ENCODE data around the gene IFNA5.

IFNA5 gene

GRCh38 chr9:21305213-21305612 lies at the start of gene IFNA5:
Gene IFNA5 (minus strand): TSS chr9:21305313. CDS start chr9:21305256, 57 bp downstream.
- H3K4me3 ChIP-seq (ENCODE audit: control insufficient read depth, low read depth, low read length), result no peak within 1 kb of the TSS
- TF ChIP-seq, protein P1, sequence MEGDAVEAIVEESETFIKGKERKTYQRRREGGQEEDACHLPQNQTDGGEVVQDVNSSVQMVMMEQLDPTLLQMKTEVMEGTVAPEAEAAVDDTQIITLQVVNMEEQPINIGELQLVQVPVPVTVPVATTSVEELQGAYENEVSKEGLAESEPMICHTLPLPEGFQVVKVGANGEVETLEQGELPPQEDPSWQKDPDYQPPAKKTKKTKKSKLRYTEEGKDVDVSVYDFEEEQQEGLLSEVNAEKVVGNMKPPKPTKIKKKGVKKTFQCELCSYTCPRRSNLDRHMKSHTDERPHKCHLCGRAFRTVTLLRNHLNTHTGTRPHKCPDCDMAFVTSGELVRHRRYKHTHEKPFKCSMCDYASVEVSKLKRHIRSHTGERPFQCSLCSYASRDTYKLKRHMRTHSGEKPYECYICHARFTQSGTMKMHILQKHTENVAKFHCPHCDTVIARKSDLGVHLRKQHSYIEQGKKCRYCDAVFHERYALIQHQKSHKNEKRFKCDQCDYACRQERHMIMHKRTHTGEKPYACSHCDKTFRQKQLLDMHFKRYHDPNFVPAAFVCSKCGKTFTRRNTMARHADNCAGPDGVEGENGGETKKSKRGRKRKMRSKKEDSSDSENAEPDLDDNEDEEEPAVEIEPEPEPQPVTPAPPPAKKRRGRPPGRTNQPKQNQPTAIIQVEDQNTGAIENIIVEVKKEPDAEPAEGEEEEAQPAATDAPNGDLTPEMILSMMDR (IDR thresholded peaks at IDR 0.05; ENCODE audit: control insufficient read depth, insufficient read depth, low read depth, low read length, missing control alignments), result no peak
- DNase-seq (ENCODE audit: low read depth), result no peak

GRCh38 chr9:21350787-21351186 lies 45.7 kb upstream of the IFNA5 start, which contains the start of gene IFNA6:
Gene IFNA6 (minus strand): TSS chr9:21350887. CDS start chr9:21350887, 0 bp downstream.
- no peak within 1 kb of the TSS for H3K4me3 ChIP-seq (ENCODE audit: control insufficient read depth, low read depth, low read length)
- TF ChIP-seq, protein P1 (IDR thresholded peaks at IDR 0.05; ENCODE audit: control insufficient read depth, insufficient read depth, low read depth, low read length, missing control alignments), result no peak
- DNase-seq (ENCODE audit: low read depth), result no peak

- no peak for DNase-seq (ENCODE audit: low read depth)
- no peak overlapping the region for H3K4me3 ChIP-seq (ENCODE audit: control insufficient read depth, low read depth, low read length)
- TF ChIP-seq, protein P1 (IDR thresholded peaks at IDR 0.05; ENCODE audit: control insufficient read depth, insufficient read depth, low read depth, low read length, missing control alignments), result no peak
Observed at GRCh38 chr9:21348430-21348970, 43.4 kb upstream of the IFNA5 start.

GRCh38 chr9:21340735-21341134 lies 35.6 kb upstream of the IFNA5 start:
- H3K4me3 ChIP-seq (ENCODE audit: control insufficient read depth, low read depth, low read length), result no peak overlapping the region
- TF ChIP-seq, protein P1 (IDR thresholded peaks at IDR 0.05; ENCODE audit: control insufficient read depth, insufficient read depth, low read depth, low read length, missing control alignments), result no peak
- DNase-seq (ENCODE audit: low read depth), result no peak

DNA sequence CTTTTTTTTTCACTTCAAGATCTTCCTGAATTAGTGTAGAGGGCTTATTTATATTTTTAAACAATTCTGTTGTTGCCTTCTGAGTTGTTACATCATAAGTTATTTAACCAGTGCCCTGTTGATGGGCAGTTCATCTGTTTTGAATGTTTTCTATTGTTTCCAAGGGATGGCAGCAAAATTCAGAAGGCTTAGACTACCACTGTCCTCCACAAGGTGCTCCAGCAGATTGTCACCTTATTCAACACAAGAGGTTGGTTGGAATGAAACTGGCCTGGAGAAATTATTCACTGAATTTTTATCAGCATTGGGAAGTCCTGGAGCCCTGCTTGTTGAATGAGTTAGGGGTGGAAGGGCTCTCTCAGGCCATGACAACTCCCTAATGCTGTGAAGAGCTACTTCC lies 31.3 kb upstream of the IFNA5 start:
- H3K4me3 ChIP-seq (ENCODE audit: control insufficient read depth, low read depth, low read length), result no peak overlapping the region
- TF ChIP-seq, protein P1 (IDR thresholded peaks at IDR 0.05; ENCODE audit: control insufficient read depth, insufficient read depth, low read depth, low read length, missing control alignments), result no peak
- no peak for DNase-seq (ENCODE audit: low read depth)

GRCh38 chr9:21334701-21335632 lies 29.9 kb upstream of the IFNA5 start, which contains the start of gene KLHL9:
Gene KLHL9 (minus strand): TSS chr9:21335404. CDS start chr9:21334859, 545 bp downstream.
- TF ChIP-seq, protein P1 (IDR thresholded peaks at IDR 0.05; ENCODE audit: control insufficient read depth, insufficient read depth, low read depth, low read length, missing control alignments), result no peak
- peak within 1 kb of the TSS; percentile 71 for H3K4me3 ChIP-seq (ENCODE audit: control insufficient read depth, low read depth, low read length)
- DNase-seq (ENCODE audit: low read depth), result peak; percentile 61
